ENCODE results near the gene PYCARD. TPM values are rescaled to one million over a fixed set of nuclear protein-coding genes. Genes with fewer than 3 reads are reported as not detected.

Gene PYCARD
- polyA plus RNA-seq, 1 donor from 2014 or later: not detected

DNA sequence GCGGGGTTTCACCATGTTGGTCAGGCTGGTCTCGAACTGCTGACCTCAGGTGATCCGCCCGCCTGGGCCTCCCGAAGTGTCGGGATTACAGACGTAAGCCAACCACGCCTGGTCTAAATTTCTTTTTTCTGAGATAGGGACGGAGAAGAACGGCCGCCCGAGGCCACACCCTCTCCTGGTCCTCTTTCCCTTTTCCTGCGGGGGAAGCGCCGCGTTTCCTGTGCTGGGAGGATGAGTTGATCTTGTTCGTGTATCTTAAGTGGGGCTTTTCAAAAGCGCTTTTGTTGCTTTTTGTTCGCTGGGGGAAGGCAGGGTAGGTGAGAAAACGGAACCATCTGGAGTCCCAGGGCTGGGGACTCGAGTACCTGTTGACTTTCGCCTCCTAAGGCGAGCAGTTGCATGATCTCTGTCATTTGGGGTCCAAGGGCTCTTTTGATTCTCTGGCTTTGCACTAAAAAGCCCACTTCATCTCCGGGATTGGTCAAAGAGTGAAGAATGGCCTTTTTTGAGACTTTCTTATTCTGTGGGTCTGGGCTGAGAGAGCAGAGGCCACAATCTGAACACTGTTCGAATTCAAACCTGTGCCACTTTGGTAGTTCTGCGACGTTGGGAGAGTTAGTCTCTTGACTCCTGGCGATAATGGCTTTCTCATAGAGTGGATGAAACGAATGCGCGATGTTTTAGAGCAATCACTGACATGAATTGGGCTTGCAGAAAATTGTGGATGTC, 21.3 kb downstream of the PYCARD start:
- no peak for TF ChIP-seq TAF1 (IDR thresholded peaks at IDR 0.05; ENCODE audit: low read depth)
- TF ChIP-seq, protein P1, sequence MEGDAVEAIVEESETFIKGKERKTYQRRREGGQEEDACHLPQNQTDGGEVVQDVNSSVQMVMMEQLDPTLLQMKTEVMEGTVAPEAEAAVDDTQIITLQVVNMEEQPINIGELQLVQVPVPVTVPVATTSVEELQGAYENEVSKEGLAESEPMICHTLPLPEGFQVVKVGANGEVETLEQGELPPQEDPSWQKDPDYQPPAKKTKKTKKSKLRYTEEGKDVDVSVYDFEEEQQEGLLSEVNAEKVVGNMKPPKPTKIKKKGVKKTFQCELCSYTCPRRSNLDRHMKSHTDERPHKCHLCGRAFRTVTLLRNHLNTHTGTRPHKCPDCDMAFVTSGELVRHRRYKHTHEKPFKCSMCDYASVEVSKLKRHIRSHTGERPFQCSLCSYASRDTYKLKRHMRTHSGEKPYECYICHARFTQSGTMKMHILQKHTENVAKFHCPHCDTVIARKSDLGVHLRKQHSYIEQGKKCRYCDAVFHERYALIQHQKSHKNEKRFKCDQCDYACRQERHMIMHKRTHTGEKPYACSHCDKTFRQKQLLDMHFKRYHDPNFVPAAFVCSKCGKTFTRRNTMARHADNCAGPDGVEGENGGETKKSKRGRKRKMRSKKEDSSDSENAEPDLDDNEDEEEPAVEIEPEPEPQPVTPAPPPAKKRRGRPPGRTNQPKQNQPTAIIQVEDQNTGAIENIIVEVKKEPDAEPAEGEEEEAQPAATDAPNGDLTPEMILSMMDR (IDR thresholded peaks at IDR 0.05; ENCODE audit: poor library complexity, severe bottlenecking): no peak
- no peak for TF ChIP-seq MXI1 (conservative IDR thresholded peaks at IDR 0.05; ENCODE audit: poor library complexity, severe bottlenecking)
- TF ChIP-seq SMC3 (conservative IDR thresholded peaks at IDR 0.05; ENCODE audit: poor library complexity): no peak
- peak; percentile 10 for TF ChIP-seq POLR2AphosphoS5 (IDR thresholded peaks at IDR 0.05)
- no peak for TF ChIP-seq EZH2 (IDR thresholded peaks at IDR 0.05; ENCODE audit: borderline replicate concordance, insufficient read depth, low read length, poor library complexity, severe bottlenecking)
- H3K9me3 ChIP-seq (ENCODE audit: low read length): no peaks in the 10 kb centered on the region
- H3K4me2 ChIP-seq (ENCODE audit: low read length): peak overlapping the region; percentile 94
- peaks cover 4% of the 10 kb centered on the region for H3K36me3 ChIP-seq (ENCODE audit: insufficient read depth, low read length)
- H3K9ac ChIP-seq (ENCODE audit: low read length): peak overlapping the region; percentile 100
- peaks cover 48% of the 10 kb centered on the region for H4K20me1 ChIP-seq (ENCODE audit: insufficient read depth)
- no peak overlapping the region for H2AFZ ChIP-seq (ENCODE audit: low read depth, low read length)
- H3K9me2 ChIP-seq (ENCODE audit: insufficient read depth, low read length): no peaks in the 10 kb centered on the region
- H3F3A ChIP-seq (ENCODE audit: insufficient read depth, low read length, poor library complexity, severe bottlenecking): no peaks in the 10 kb centered on the region
- peaks cover 51% of the 10 kb centered on the region for H3K79me2 ChIP-seq (replicated peaks; ENCODE audit: insufficient read depth, low read length)
- H3K27ac ChIP-seq (ENCODE audit: low read length): peak overlapping the region; percentile 99
- peak overlapping the region; percentile 91 for H3K4me3 ChIP-seq (ENCODE audit: low read length)
- no peaks in the 10 kb centered on the region for H3K27me3 ChIP-seq (ENCODE audit: insufficient read depth, low read depth, low read length)

DNA sequence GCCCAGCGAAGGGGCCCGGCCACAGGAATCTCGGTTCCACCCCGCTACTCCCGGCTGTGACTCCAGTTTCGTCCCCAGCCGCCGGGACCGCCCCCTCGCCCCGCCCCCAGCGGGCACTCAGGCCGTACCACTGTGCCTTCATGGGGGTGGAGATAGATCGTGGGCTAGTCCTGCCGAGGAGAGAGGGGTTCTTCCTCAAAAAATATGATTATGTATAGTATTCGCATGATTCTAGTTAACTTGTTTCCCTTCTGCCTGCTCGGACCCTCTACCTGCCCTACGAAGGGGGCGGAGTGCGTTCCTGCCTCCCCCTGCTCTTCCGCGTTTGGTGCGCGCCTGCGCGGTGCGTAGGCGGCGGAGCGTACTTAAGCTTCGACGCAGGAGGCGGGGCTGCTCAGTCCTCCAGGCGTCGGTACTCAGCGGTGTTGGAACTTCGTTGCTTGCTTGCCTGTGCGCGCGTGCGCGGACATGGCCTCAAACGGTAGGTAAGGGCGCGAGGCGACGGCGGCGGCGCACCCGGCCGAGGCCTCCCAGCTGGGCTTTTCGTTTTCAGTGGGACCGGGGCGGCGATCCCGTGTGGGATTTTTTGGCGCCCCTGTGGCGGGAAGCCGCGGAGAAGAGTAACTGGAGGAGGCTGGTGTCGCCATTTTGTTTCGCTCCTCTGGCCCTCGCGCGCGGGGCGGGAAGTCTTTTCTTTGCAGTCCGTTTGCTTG, 22.7 kb downstream of the PYCARD start, which contains the start of gene FUS:
Gene FUS, plus strand, starts transcription at position 393 of the 713 bp plus-strand sequence. Its CDS starts 76 bp downstream, at position 469.
- Histone ChIP-seq H3K9ac (ENCODE audit: low read length) (peak within 1 kb of the TSS; percentile 100), H3K79me2 (replicated peaks; ENCODE audit: insufficient read depth, low read length) (peaks cover 45% of the 10 kb centered on the region), H3K4me2 (ENCODE audit: low read length) (peak within 1 kb of the TSS; percentile 94), H4K20me1 (ENCODE audit: insufficient read depth) (peaks cover 41% of the 10 kb centered on the region), H3K4me3 (ENCODE audit: low read length) (peak within 1 kb of the TSS; percentile 91), H2AFZ (ENCODE audit: low read depth, low read length) (peak within 1 kb of the TSS; percentile 98), H3K36me3 (ENCODE audit: insufficient read depth, low read length) (peaks cover 3% of the 10 kb centered on the region), H3K27me3 (ENCODE audit: insufficient read depth, low read depth, low read length) (no peaks in the 10 kb centered on the region), H3K9me2 (ENCODE audit: insufficient read depth, low read length) (no peaks in the 10 kb centered on the region), H3K27ac (ENCODE audit: low read length) (peak within 1 kb of the TSS; percentile 99), H3K9me3 (ENCODE audit: low read length) (no peaks in the 10 kb centered on the region), H3F3A (ENCODE audit: insufficient read depth, low read length, poor library complexity, severe bottlenecking) (no peaks in the 10 kb centered on the region)
- TF ChIP-seq, protein P2, sequence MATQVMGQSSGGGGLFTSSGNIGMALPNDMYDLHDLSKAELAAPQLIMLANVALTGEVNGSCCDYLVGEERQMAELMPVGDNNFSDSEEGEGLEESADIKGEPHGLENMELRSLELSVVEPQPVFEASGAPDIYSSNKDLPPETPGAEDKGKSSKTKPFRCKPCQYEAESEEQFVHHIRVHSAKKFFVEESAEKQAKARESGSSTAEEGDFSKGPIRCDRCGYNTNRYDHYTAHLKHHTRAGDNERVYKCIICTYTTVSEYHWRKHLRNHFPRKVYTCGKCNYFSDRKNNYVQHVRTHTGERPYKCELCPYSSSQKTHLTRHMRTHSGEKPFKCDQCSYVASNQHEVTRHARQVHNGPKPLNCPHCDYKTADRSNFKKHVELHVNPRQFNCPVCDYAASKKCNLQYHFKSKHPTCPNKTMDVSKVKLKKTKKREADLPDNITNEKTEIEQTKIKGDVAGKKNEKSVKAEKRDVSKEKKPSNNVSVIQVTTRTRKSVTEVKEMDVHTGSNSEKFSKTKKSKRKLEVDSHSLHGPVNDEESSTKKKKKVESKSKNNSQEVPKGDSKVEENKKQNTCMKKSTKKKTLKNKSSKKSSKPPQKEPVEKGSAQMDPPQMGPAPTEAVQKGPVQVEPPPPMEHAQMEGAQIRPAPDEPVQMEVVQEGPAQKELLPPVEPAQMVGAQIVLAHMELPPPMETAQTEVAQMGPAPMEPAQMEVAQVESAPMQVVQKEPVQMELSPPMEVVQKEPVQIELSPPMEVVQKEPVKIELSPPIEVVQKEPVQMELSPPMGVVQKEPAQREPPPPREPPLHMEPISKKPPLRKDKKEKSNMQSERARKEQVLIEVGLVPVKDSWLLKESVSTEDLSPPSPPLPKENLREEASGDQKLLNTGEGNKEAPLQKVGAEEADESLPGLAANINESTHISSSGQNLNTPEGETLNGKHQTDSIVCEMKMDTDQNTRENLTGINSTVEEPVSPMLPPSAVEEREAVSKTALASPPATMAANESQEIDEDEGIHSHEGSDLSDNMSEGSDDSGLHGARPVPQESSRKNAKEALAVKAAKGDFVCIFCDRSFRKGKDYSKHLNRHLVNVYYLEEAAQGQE (IDR thresholded peaks at IDR 0.05; ENCODE audit: borderline replicate concordance): peak; percentile 98
- TF ChIP-seq MXI1 (conservative IDR thresholded peaks at IDR 0.05; ENCODE audit: poor library complexity, severe bottlenecking): peak; percentile 74
- no peak for TF ChIP-seq EZH2 (IDR thresholded peaks at IDR 0.05; ENCODE audit: borderline replicate concordance, insufficient read depth, low read length, poor library complexity, severe bottlenecking)
- no peak for TF ChIP-seq RAD21 (conservative IDR thresholded peaks at IDR 0.05)
- TF ChIP-seq SMC3 (conservative IDR thresholded peaks at IDR 0.05; ENCODE audit: poor library complexity): peak; percentile 33
- TF ChIP-seq, protein P1 (IDR thresholded peaks at IDR 0.05; ENCODE audit: poor library complexity, severe bottlenecking): peak; percentile 6
- TF ChIP-seq TAF1 (IDR thresholded peaks at IDR 0.05; ENCODE audit: low read depth): peak; percentile 100
- TF ChIP-seq EP300 (conservative IDR thresholded peaks at IDR 0.05; ENCODE audit: poor library complexity, severe bottlenecking): peak; percentile 58
- peak; percentile 98 for TF ChIP-seq POLR2AphosphoS5 (IDR thresholded peaks at IDR 0.05)

Data from neural cell (in vitro differentiated cells).